Superior temporal gyrus (tissue), 1 donor: Measurements from ENCODE around the gene TNNI2.
"Not testable (repeated sequence)": the region's sequence is repeated elsewhere in the genome, so short reads cannot be mapped to it uniquely, and the experiment has no call there.

ENCODE experiments used
- DNase-seq: peaks from one replicate; pipeline ENCODE4 v3.0.0-alpha.2; 2016; ENCODE audit errors: extremely low spot score

The TNNI2 gene

DNA sequence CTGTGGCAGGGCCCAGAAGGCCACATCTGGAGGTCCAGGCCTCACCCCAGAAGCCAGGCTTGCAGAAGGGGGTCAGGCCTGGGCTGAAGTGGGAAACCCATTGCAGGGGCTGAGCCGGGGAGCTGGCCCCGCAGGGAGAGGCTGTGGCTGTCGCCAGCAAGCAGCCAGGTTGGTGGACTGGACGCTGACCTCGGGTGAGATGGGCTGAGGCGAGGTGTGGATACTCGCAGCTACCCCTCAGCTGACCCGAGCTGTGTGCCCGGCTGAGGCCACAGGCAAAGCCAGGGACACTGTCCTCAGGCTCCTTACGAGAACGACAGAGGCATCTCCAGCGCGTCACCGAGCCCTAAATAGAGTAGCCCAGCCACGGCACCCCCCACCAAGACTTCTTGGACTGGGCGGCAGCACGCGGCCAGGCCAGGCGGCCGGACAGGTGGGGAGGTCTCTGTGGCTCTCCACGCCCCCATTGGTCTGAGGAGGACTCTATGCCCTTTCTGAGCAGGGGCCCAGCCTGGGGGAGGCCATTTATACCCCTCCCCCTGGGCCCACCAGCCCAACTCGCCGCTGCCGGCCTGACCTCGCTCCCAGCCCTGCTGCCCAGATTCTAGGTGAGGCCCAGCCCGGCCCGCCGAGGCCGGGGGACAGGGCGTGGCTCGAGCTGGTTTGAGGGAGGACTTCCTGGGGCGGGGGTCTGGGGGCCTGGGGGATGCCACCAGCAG lies at the start of gene TNNI2:
TSS of gene TNNI2 (plus strand) at position 556 of the 719 bp plus-strand sequence. CDS start 716 bp downstream, outside the sequence.
- no peak for DNase-seq

DNA sequence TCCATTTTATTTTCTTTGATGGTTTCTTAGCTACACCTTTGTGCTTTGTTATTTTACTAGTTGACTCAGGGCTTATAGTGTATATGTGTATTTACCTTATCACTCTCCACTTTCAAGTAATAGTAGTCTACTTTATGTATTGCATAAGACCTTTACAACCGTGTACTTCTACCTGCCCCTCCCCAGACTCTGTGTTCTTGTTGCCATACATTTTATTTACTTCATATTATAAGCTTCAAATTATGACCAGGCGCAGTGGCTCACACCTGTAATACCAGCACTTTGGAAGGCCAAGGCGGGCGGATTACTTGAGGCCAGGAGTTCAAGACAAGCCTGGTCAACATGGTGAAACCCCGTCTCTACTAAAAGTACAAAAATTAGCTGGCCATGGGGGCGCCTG lies 46.9 kb upstream of the TNNI2 start:
- DNase-seq, result no peak

DNA sequence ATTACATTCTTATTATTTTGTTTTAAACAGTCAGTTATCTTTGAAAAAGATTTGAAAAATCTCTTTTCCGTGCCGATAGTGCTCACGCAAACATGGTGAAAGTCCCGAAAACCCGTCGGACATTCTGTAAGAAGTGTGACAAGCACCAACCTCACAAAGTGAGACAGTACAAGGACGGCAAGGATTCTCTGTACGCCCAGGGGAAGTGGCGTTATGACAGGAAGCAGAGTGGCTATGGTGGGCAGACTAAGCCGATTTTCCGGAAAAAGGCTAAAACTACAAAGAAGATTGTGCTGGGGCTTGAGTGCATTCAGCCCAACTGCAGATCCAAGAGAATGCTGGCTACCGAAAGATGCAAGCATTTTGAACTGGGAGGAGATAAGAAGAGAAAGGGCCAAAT lies 46.3 kb upstream of the TNNI2 start:
- DNase-seq, result no peak

DNA sequence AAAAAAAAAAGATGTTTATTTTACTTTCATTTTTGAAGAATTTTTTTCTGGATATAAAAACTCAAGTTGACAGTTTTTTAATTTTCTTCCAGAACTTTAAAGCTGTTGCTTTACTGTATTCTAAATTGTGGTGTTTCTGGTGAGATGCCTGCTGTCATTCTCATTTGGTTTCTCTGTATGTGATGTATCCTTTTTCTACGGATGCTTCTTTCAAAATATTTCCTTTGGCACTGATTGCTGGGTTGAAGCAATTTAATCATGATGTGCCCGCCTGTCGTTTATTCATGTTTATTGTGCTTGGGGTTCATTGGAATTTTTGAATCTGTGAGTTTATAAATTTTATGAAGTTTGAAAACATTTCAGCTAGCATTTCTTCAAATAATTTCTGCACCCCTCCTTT lies 45.7 kb upstream of the TNNI2 start:
- no peak for DNase-seq

DNA sequence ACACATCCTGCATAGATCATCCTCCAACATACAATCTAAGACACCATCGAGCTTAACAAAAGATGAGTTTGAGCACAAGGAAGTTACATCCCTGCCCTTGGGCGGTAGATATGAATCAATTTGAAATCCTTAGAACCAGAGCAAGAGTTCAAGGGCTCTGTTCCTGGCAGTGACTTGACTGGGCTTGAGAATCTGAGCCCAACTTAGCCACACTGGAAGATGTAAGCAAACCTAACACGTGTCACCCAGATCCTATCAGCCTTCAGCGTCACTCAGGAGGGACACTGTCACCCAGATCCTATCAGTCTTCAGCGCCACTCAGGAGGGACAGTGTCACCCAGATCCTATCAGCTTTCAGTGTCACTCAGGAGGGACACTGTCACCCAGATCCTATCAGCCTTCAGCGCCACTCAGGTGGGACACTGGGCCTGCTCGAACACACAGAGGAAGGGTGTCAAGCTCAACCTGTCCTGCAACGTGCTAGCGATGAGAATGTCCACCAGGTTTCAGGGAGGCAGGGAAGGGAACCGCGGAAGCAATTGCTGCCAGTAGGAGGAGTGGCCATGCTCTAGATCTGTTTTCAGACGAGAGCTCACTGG lies 42.3 kb upstream of the TNNI2 start:
- no peak for DNase-seq

DNA sequence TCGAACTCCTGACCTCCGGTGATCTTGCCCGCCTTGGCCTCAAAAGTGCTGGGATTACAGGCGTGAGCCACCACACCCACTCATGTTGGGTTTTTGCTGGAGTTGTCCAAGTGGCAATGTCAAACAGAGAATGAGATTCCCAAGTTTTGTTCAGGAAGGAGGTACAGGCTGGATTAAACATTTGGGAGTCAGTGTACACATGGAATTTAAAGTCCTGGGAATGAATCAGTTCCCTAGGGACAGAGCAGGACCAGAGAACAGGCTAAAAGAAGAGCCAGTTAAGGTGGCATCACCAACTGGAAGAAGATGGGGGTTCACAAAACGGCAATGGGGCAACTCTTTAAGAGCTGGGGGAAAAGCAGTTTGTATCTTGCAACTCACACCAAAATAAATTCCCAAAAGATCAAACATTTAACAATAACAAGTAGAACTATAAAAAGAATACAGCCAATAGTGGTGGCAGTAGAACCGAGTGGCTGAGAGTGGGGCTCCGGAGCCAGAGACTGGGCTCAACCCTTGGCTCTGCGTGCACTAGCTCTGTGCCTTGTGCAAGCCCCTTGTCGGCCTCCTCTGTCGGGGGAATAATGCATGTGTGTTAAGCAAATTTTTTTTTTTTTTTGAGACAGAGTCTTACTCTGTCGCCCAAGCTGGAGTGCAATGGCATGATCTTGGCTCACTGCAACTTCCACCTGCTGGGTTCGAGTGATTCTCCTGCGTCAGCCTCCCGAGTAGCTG lies 41.2 kb upstream of the TNNI2 start:
- no peak for DNase-seq

DNA sequence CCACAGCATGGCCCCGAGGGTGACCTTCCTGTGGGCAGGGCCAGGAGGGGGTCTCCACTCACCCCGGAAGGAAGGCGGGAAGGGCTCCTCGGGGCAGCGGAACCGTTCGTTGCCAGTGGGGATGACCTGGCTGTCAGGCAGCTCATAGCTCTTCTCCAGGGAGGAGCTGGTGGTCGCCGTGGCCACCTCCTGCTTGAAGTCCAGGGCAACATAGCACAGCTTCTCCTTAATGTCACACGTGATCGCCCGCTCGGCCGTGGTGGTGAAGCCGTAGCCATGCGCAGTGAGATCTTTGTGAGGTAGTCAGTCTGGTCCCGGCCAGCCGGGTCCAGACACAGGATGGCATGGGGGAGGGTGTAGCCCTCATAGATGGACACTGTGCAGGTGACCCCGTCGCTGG lies 35.5 kb upstream of the TNNI2 start:
- DNase-seq, result no peak

DNA sequence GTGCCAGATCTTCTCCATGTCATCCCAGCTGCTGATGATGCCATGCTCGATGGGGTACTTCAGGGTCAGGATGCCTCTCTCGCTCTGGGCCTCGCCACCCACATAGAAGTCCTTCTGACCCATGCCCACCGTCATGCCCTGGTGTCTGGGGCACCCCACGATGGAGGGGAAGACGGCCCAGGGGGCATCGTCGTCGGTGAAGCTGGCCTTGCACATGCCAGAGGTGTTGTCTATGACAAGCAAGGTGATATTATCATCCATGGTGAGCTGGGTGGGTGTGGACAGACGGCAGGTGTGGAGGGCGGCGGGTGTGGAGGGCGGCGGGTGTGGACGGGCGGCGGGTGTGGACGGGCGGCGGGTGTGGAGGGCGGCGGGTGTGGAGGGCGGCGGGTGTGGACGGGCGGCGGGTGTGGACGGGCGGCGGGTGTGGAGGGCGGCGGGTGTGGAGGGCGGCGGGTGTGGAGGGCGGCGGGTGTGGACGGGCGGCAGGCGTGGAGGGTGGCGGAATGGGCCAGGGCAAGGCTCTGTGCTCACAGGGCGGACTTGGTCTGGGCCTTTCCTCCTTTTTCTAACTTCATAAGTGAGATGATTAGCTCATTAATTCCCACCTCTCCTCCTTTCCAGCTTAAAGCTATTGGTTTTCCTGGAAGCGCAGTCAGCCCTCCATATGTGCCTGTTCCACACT lies 34.8 kb upstream of the TNNI2 start:
- DNase-seq, result not testable (repeated sequence)

DNA sequence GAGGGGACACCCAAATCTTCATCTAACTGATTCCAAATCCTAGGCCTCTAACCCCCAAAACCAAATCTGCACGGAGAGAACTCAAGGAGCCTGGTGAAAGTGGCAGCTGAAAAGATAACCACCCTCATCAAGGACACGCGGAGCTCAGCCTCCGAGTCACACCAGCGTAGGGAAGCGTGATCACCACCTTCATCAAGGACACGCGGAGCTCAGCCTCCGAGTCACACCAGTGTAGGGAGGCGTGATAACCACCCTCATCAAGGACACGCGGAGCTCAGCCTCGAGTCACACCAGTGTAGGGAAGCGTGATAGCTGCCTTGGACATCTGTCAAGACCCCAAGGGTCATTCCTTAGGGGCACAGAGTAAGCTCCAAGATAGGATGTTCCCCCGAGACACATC lies 33.3 kb upstream of the TNNI2 start:
- DNase-seq, result no peak

DNA sequence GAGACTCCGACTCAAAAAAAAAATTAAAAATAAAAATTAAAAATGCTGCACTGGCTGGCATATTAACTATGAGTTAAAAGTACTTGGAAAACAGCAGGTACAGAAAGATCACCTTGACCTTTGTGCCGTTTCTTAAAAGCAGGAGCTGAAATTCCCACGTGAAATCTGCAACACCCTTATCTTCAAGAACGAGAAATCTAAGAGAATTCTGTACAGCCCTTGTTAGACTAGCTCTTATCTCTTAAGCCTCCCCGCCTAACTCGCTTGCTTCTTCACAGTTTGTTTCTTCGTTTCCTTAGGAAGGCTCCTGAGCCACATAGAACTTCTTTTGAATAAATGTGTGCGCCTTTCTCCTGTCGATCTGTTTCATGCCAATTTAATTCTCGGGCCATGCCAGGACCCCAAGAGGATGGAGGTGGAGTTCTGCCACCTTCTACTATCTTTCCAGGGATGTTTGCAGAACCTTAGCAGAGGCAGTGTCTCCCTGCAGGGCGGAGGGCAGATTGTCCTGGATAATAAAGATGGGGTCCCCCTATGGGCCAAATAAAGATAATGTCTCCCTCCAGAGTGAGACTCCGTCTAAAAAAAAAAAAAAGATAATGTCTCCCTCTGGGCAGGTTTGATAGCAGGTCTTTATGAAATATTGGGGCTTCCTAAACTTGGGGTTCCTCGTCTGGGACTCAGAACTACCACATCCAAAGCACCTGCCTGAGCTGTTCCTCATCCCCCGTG lies 31.4 kb upstream of the TNNI2 start:
- no peak for DNase-seq

DNA sequence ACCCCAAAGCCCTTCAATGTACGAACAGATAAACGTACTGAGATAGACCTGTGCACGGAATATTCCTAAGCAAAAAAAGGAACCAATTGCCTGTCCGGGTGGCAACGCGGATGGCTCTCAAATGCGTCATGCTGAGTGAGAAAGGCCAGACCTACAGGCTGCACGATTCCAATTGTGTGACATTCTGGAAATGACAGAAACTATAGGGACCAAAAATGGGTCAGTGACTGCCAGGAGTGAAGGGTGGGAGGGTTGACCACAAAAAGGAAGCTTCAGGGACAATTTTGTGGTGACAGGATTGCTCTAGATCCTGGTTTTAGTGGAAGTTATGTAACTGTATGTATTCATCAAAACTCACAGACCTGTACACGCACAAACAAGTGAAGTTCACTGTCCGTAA lies 28.0 kb upstream of the TNNI2 start:
- DNase-seq, result no peak

DNA sequence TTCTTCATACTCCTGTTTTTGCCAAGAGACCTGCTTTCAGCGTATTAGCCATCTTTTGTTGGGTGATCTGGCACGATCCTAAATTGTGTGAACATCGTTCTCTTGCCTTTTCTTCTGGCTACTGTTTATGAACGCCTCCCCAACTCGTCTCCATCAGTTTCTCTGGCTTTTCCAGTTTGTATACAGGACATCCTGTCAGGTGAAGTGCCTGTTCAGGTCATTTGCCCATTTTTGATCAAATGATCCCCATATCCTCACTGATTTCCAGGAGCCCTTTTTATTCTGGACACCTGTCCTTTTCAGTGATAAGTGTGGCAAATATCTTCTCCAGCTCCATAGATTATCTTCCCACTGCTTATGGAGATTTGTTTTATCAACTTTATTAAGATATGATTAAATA lies 26.5 kb upstream of the TNNI2 start:
- no peak for DNase-seq

DNA sequence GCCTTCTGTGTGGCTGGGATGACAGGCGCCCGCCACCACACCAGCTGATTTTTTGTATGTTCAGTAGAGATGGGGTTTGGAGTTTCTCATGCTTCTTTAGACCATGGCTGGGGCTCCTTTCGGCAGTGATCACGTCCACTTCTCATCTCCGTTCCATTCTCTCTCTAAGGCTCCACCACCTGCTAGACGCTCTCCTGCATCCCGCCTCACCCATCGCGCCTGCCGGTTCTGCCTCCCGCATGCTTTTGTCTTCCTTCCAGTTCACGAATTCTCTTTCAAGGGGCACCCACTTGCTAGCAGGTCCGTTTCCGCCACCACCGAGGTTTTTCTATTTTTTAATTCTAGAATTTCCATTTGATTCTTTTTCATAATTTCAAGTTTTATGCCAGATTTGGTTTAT lies 26.0 kb upstream of the TNNI2 start:
- no peak for DNase-seq

DNA sequence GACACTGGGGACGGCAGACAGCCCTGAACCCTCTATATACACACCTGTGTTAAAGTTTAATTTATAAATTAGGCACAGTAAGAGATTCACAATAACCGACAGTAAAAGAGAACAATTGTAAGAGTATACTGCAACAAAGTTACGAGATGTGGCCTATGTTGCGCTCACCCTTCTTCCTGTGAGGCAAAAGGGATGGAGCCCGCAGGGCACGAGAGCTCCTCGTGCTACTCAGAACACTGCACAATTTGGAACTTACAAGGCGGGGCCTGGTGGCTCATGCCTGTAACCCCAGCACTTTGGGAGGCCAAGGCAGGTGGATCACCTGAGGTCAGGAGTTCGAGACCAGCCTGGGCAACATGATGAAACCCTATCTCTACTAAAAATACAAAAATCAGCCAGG lies 25.4 kb upstream of the TNNI2 start:
- DNase-seq, result not testable (repeated sequence)

DNA sequence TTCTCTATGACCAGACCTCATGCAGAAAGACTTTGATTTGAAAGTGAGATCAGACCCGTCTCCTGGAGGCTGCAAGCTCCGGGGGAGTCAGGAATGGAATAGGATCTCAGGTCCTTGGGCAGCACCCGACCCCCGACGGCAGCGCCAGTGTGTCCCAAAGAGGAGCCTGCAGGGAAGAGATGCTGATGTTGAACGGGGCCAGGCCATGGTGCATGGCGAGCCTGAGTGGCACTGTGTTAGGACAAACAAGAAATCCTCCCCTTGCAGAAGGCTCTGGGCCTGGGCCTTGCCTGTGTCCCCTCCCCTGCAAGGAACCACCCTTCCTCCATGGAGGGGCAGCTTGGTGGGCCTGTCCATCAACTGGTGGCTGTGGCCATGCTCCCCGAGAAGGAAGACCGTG lies 24.1 kb upstream of the TNNI2 start:
- no peak for DNase-seq

DNA sequence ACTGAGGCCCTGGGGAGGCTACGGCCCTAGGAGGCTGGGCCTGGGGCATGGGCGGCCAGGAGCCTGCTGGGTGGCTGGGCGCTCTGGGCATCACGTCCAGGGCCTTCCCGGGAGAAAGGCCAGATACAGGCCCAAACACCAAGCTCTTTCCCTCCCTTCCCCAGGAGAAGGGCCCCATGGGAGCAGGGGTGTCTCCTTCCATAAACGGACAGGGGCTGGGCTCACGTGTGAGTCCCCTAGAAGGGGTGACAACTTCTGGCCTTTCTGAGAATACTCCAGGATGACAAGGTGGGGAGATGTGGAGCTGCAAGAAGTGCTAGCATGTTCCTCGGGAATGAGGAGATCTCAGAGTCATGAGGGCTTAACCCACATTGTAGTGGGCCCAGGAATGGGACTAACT lies 23.5 kb upstream of the TNNI2 start:
- no peak for DNase-seq

DNA sequence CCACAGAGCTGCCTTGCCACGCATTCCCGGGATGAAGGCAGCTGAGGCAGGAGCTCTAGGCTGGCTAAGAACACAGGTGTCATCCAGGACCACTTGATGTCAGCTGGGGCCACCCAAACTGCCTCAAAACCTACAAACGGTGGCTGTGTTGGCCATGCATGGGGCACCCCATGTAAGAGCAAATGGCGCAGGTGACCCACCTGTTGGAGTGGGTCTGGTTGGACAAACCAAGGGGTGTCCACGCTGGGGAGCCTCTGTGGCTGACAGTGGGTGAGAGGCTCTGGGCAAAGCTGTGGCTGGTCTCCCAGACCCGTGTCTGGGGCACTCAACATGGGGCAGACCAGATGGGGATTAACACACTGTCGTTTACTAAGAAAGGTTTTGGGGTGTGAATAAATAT lies 23.0 kb upstream of the TNNI2 start:
- no peak for DNase-seq

DNA sequence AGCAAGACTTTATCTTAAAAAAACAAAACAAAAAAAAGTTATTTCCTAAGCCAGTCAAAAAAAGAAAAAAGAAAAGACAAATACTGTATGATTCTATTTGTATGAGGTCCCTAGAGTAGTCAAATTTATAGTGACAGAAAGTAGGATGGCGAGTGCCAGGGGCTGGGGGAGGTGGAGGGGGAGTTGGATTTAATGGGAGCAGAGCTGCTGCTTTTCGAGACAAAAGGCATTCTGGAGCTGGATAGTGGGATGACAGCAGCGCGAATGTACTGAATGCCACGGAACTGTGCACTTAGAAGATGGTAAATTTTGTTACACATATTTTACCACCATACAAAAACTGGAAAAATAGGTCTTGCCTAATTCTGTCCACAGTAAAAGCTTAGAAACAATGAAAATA lies 21.8 kb upstream of the TNNI2 start:
- no peak for DNase-seq

DNA sequence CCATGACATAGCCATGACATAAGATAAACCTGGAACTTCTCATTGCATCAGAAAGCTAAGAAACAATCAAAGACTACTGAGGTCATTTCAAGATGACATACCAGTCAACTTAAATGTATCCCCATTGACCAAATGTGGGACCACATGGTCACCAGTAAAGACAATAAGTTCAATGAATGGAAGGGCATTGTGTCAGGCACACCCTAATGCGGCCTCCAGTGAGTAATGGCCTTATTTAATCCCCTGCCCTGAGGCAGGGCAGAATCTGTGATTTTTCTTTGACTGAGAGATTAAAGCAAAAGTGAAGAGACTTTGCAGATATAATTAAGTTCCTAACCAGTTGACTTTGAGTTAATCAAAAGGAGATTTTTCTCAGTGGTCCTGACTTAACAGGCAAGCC lies 21.3 kb upstream of the TNNI2 start:
- DNase-seq, result no peak

DNA sequence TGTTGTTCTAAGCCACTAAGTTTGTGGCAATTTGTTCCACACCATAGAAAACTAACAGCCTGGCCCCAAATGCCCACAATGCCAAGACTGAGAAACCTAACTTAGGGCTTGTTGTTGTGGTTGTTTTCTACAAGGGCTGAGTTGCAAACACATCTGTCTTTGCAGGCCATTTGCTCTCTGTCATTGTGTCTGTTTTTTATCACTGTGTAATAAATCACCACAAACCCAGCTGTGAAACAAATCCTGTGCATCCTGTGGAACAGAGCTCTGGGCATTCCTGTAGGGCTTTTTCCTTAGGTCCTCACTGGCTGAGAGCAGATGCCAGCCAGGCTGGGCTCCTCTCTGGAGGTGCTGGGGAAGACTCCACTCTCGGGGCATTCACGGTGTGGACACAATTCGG lies 19.7 kb upstream of the TNNI2 start:
- no peak for DNase-seq

DNA sequence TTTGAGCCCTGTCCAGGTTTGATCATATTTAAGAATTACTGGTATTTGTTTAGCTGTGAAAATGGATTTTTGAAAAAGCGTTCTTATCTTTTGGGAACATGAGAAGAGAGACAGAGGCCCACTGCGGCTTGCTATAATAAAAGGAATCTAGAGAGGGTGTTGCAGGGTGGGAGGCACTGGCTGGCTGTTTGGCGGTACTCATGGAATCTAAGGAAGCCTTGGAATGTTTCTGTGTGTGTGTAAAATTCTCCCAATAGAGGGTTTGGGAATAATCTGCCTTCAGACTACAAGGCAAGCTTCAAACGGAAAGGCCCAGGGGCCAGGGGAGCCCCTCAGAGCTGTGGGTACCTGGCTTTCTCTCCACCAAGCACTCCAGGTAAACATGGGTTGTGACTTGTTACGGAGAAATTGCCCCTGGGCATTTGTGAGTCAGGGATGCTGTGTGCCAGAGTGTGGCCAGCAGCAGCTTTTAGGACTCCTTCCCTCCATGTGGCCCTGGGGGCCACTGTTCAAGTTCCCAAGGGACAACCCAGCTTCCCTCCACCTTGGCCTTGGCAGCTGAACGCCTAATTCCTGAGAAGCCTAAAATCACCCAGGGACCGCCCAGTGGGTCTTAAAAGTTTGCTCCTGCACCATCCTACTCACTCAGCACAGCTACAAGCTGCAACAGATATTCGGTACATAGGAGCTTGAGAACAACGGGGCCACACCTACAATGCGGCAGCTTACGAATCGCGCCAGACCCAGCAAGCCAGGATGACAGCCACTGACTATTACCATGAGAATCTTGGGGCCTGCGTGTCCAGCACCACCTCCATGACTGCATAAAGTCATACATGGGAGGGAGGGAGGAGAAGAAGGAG lies 18.1 kb upstream of the TNNI2 start:
- DNase-seq, result no peak
